HG02884 (cell line): ENCODE measurements around the gene PAXIP1.

Experiments used
- ATAC-seq: cut with Tn5 transposase; IDR thresholded peaks from one replicate; pipeline ENCODE4 v1.9.1; 2021; ENCODE audit warnings: mild to moderate bottlenecking, moderate library complexity; ENCODE audit not compliant: unreplicated experiment

The PAXIP1 gene

GRCh38 chr7:154996101-154996500 lies 6.8 kb downstream of the PAXIP1 start:
- no peak for ATAC-seq

GRCh38 chr7:154994996-154995395 lies 7.9 kb downstream of the PAXIP1 start:
- ATAC-seq = no peak

- ATAC-seq = no peak
These were observed 11.9 kb downstream of the PAXIP1 start for GRCh38 chr7:154990964-154991540.

GRCh38 chr7:154987571-154987970 lies 15.4 kb downstream of the PAXIP1 start:
- no peak for ATAC-seq

GRCh38 chr7:154986200-154986945 lies 16.6 kb downstream of the PAXIP1 start:
- no peak for ATAC-seq

- no peak for ATAC-seq
These were observed 17.7 kb downstream of the PAXIP1 start for GRCh38 chr7:154985230-154985629.

GRCh38 chr7:154984601-154985188 lies 18.2 kb downstream of the PAXIP1 start:
- ATAC-seq = no peak

- ATAC-seq = no peak
These were observed 24.9 kb downstream of the PAXIP1 start for GRCh38 chr7:154978017-154978416.

- no peak for ATAC-seq
These were observed 25.7 kb downstream of the PAXIP1 start for GRCh38 chr7:154977250-154977649.

GRCh38 chr7:154976844-154977243 lies 26.1 kb downstream of the PAXIP1 start:
- no peak for ATAC-seq

- no peak for ATAC-seq
These were observed 26.9 kb downstream of the PAXIP1 start for GRCh38 chr7:154975984-154976383.

- no peak for ATAC-seq
These were observed 29.5 kb downstream of the PAXIP1 start for GRCh38 chr7:154973381-154973780.

- no peak for ATAC-seq
These were observed 34.5 kb downstream of the PAXIP1 start for GRCh38 chr7:154968336-154969001.

- ATAC-seq = no peak
These were observed 35.4 kb downstream of the PAXIP1 start for GRCh38 chr7:154967401-154967955.

GRCh38 chr7:154965014-154965413 lies 37.9 kb downstream of the PAXIP1 start:
- no peak for ATAC-seq

GRCh38 chr7:154960063-154960790 lies 42.7 kb downstream of the PAXIP1 start:
- no peak for ATAC-seq

- no peak for ATAC-seq
These were observed 46.5 kb downstream of the PAXIP1 start for GRCh38 chr7:154956427-154956826.

- no peak for ATAC-seq
These were observed 49.8 kb downstream of the PAXIP1 start for GRCh38 chr7:154953006-154953684.

GRCh38 chr7:154950960-154951359 lies 52.0 kb downstream of the PAXIP1 start:
- ATAC-seq = no peak

- no peak for ATAC-seq
These were observed 55.3 kb downstream of the PAXIP1 start for GRCh38 chr7:154947604-154948003.
